ENCODE data around the gene RPL37A.

Gene RPL37A

GRCh38 chr2:216545359-216545758, 46.7 kb downstream of the RPL37A start:
- Histone ChIP-seq H3K27me3 (ENCODE audit: insufficient read depth, poor library complexity, severe bottlenecking) (peaks cover 7% of the 10 kb centered on the region), H3K27ac (replicated peaks) (no peak overlapping the region), H3K4me3 (replicated peaks; ENCODE audit: insufficient read depth, low read length) (no peak overlapping the region)
- TF ChIP-seq SPI1 (IDR thresholded peaks at IDR 0.05; ENCODE audit: borderline replicate concordance, low read depth) (no peak), POLR2AphosphoS5 (IDR thresholded peaks at IDR 0.05; ENCODE audit: low read depth) (no peak), REST (IDR thresholded peaks at IDR 0.05; ENCODE audit: insufficient replicate concordance, low read depth) (no peak), GABPA (IDR thresholded peaks at IDR 0.05; ENCODE audit: low read depth) (no peak), CTCF (IDR thresholded peaks at IDR 0.05; ENCODE audit: insufficient read depth, low read length) (no peak)
- no peak for DNase-seq (ENCODE audit: low read depth in 1 of 2, low spot score in 1 of 2)

GRCh38 chr2:216546241-216546640, 47.6 kb downstream of the RPL37A start:
- Histone ChIP-seq H3K4me3 (replicated peaks; ENCODE audit: insufficient read depth, low read length) (no peak overlapping the region), H3K27me3 (ENCODE audit: insufficient read depth, poor library complexity, severe bottlenecking) (peaks cover 7% of the 10 kb centered on the region), H3K27ac (replicated peaks) (no peak overlapping the region)
- DNase-seq (ENCODE audit: low read depth in 1 of 2, low spot score in 1 of 2) = no peak
- no peak for TF ChIP-seq CTCF (IDR thresholded peaks at IDR 0.05; ENCODE audit: insufficient read depth, low read length)
- no peak for TF ChIP-seq REST (IDR thresholded peaks at IDR 0.05; ENCODE audit: insufficient replicate concordance, low read depth)
- TF ChIP-seq POLR2AphosphoS5 (IDR thresholded peaks at IDR 0.05; ENCODE audit: low read depth) = no peak
- TF ChIP-seq SPI1 (IDR thresholded peaks at IDR 0.05; ENCODE audit: borderline replicate concordance, low read depth) = no peak
- TF ChIP-seq GABPA (IDR thresholded peaks at IDR 0.05; ENCODE audit: low read depth) = no peak

- Histone ChIP-seq H3K27ac (replicated peaks) (no peak overlapping the region), H3K27me3 (ENCODE audit: insufficient read depth, poor library complexity, severe bottlenecking) (peaks cover 7% of the 10 kb centered on the region), H3K4me3 (replicated peaks; ENCODE audit: insufficient read depth, low read length) (no peak overlapping the region)
- TF ChIP-seq CTCF (IDR thresholded peaks at IDR 0.05; ENCODE audit: insufficient read depth, low read length) (no peak), POLR2AphosphoS5 (IDR thresholded peaks at IDR 0.05; ENCODE audit: low read depth) (no peak), REST (IDR thresholded peaks at IDR 0.05; ENCODE audit: insufficient replicate concordance, low read depth) (no peak), GABPA (IDR thresholded peaks at IDR 0.05; ENCODE audit: low read depth) (no peak), SPI1 (IDR thresholded peaks at IDR 0.05; ENCODE audit: borderline replicate concordance, low read depth) (no peak)
- no peak for DNase-seq (ENCODE audit: low read depth in 1 of 2, low spot score in 1 of 2)
Observed at GRCh38 chr2:216546641-216547403, 48.2 kb downstream of the RPL37A start.
